Right atrium auricular region (tissue), 2 donors: ENCODE data around the gene HYOU1. TPM values are rescaled to one million over a fixed set of nuclear protein-coding genes. Genes with fewer than 3 reads are reported as not detected.

Experiments
- DNase-seq: peaks from one replicate; pipeline ENCODE4 v3.0.0-alpha.2; 2019; ENCODE audit warnings: low spot score
- H3K27ac ChIP-seq, 2 donors: fragments of 200-600 bp; sonication (generic); 1 replicate in 1 of 2; 2 replicates in 1 of 2; pipeline ENCODE4 v1.5.1; 2016 to 2019
- H3K27me3 ChIP-seq, 2 donors: fragments of 200-600 bp; sonication (generic); one replicate each; pipeline versions ENCODE4 v1.5.1 to v1.6.0; 2017 to 2019
- H3K36me3 ChIP-seq: fragments of 200-600 bp; sonication (generic); one replicate; pipeline ENCODE4 v1.5.1; 2016
- H3K4me1 ChIP-seq, 2 donors: fragments of 200-600 bp; sonication (generic); one replicate each; pipeline versions ENCODE4 v1.5.1 to v1.6.0; 2017 to 2019
- H3K4me3 ChIP-seq, 2 donors: fragments of 200-600 bp; sonication (generic); 1 replicate in 1 of 2; 2 replicates in 1 of 2; pipeline ENCODE4 v1.5.1; 2017 to 2019; ENCODE audit warnings: mild to moderate bottlenecking in 1 of 2, moderate library complexity in 1 of 2
- H3K9me3 ChIP-seq, 2 donors: fragments of 200-600 bp; sonication (generic); one replicate each; pipeline ENCODE4 v1.5.1; 2019
- CTCF ChIP-seq, 2 donors: fragments of 200-600 bp; sonication (generic); IDR thresholded peaks; one replicate each; pipeline ENCODE4 v1.5.1; 2019; ENCODE audit warnings: antibody characterized with exemption in 2 of 2
- total RNA-seq, 2 donors: library from RNA; depleted of rRNA; stranded (reverse); fragments of >200 nt; gene quantifications; one replicate each; pipeline ENCODE4 v1.1.0, GENCODE V29; 2016

The HYOU1 gene
- total RNA-seq, 2 donors from 2014 or later: 56.8 to 69.7 TPM

- Histone ChIP-seq H3K9me3 (no peaks in the 10 kb centered on the region), H3K27ac (no peak overlapping the region), H3K4me3 (no peak overlapping the region), H3K4me1 (peaks cover 0 to 21% of the 10 kb centered on the region in 2 donors), H3K36me3 (peaks cover 87% of the 10 kb centered on the region), H3K27me3 (no peaks in the 10 kb centered on the region)
- TF ChIP-seq CTCF (IDR thresholded peaks at IDR 0.05): no peak
- no peak for DNase-seq
These were observed 44.3 kb downstream of the HYOU1 start for GRCh38 chr11:119012629-119013170.

- DNase-seq: no peak
- peaks cover 0 to 12% of the 10 kb centered on the region in 2 donors for H3K4me1 ChIP-seq
- TF ChIP-seq CTCF (IDR thresholded peaks at IDR 0.05): no peak
- H3K4me3 ChIP-seq: no peak overlapping the region
- H3K9me3 ChIP-seq: no peaks in the 10 kb centered on the region
- peaks cover 90% of the 10 kb centered on the region for H3K36me3 ChIP-seq
- no peaks in the 10 kb centered on the region for H3K27me3 ChIP-seq
- H3K27ac ChIP-seq: no peak overlapping the region
These were observed 45.4 kb downstream of the HYOU1 start for GRCh38 chr11:119011476-119012053.

DNA sequence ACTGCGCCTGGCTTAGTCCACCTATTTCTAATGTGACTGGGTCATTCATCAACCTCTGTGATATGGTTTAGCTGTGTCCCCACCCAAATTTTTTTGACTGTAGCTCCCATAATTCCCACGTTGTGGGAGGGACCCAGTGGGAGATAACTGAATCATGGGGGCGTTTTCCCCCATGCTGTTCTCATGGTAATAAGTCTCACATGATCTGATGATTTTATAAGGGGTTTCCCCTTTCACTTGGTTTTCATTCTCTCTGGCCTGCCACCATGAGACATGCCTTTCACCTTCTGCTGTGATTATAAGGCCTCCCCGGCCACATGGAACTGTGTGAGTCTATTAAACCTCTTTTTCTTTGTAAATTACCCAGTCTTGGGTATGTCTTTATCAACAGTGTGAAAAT is 50.3 kb downstream of the HYOU1 start:
- no peaks in the 10 kb centered on the region for H3K4me1 ChIP-seq
- peak overlapping the region in 1 of 2 donors; percentile 16 for H3K27ac ChIP-seq
- H3K4me3 ChIP-seq: no peak overlapping the region
- TF ChIP-seq CTCF (IDR thresholded peaks at IDR 0.05): no peak
- peaks cover 61% of the 10 kb centered on the region for H3K36me3 ChIP-seq
- H3K27me3 ChIP-seq: no peaks in the 10 kb centered on the region
- no peaks in the 10 kb centered on the region for H3K9me3 ChIP-seq
- no peak for DNase-seq

DNA sequence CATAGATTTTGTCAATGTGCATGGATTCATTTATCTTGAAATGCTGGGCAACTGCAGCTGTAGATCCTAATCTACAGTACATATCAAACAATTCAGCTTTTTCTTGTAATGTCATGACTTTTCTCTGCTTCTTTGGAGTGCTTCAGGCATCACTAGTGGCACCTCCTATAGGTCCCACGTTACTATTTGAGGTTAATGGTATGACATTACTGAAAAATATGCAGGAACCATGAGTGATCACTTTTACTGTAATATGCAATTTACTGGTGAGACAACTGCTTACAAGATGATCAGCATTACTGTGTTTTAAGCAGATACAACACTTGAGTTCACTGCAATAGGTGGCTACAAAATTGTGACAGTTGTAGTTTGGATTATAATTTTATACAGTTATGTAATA is 56.1 kb downstream of the HYOU1 start:
- Histone ChIP-seq H3K36me3 (peaks cover 19% of the 10 kb centered on the region), H3K4me1 (peaks cover 0 to 24% of the 10 kb centered on the region in 2 donors), H3K4me3 (no peak overlapping the region), H3K27me3 (no peaks in the 10 kb centered on the region), H3K27ac (no peak overlapping the region), H3K9me3 (no peaks in the 10 kb centered on the region)
- DNase-seq: no peak
- no peak for TF ChIP-seq CTCF (IDR thresholded peaks at IDR 0.05)

DNA sequence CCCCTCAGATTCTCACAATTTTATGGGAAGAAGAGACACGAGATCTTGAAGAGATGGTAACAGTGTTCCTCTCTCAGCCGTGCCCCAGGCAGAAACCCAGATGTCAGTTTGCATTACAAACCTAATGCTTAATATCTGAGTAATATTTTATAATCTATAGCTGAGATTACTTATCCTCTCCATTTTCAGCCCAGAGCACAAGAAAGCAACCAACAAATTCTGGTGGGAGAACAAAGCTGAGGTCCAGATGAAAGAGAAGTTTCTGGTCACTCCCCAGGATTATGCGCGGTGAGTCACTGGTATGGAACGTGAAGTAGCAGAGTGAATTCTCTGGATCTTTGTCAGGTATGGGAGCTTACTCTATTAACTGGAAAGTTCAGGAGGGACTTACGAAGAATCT is 58.2 kb downstream of the HYOU1 start:
- Histone ChIP-seq H3K4me3 (peak overlapping the region; percentile 70 to 81), H3K27ac (peak overlapping the region; percentile 76 to 85), H3K36me3 (peaks cover 19% of the 10 kb centered on the region), H3K27me3 (no peaks in the 10 kb centered on the region), H3K9me3 (no peaks in the 10 kb centered on the region), H3K4me1 (peaks cover 0 to 24% of the 10 kb centered on the region in 2 donors)
- no peak for DNase-seq
- TF ChIP-seq CTCF (IDR thresholded peaks at IDR 0.05): no peak

DNA sequence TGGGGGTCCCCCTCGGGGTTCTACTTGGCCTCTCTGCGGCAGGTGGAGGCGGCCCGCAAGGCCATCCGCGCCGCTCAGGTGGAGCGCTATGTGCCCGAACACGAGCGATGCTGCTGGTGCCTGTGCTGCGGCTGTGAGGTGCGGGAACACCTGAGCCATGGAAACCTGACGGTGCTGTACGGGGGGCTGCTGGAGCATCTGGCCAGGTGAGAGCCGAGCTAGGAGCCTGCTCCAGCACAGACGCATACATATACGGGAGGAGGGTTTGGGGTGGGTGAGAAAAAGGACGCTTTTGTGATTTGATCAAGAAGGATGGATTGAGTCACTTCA is 58.7 kb downstream of the HYOU1 start:
- H3K4me3 ChIP-seq: peak overlapping the region; percentile 70 to 81
- no peaks in the 10 kb centered on the region for H3K27me3 ChIP-seq
- peaks cover 0 to 24% of the 10 kb centered on the region in 2 donors for H3K4me1 ChIP-seq
- DNase-seq: no peak
- TF ChIP-seq CTCF (IDR thresholded peaks at IDR 0.05): no peak
- H3K27ac ChIP-seq: peak overlapping the region; percentile 76 to 85
- peaks cover 19% of the 10 kb centered on the region for H3K36me3 ChIP-seq
- no peaks in the 10 kb centered on the region for H3K9me3 ChIP-seq
